ENCODE data around the gene C18orf63. TPM values are rescaled to one million over a fixed set of nuclear protein-coding genes. Genes with fewer than 3 reads are reported as not detected.

Gene C18orf63
- total RNA-seq, 1 donor from 2014 or later: not detected

DNA sequence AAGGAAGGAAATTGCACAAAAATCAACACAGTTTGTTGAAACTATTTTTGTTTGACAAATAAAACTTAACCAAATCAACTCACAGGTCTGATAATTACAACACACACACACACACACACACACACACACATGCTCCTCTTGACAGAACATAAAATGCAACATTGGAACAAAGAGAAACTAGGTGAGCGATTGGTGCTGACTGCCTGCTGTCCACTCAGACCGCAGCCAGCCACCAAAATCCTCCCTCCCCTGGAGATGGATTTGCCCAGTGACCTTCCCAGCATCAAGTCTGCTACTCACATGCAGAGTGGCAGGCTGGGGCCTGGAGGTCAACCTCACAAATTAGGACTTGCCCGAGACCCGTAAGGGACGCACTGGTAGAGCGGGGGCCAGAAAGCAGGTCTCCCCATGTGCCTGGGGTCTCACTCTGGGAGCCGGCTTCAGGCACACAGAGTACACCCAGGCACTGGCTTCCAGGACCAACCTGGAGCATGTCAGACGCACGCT, 80.1 kb downstream of the C18orf63 start:
- no peaks in the 10 kb centered on the region for H3K4me1 Mint-ChIP-seq
- peaks cover 7% of the 10 kb centered on the region for H3K27me3 Mint-ChIP-seq (ENCODE audit: low read depth)
- H3K36me3 Mint-ChIP-seq (ENCODE audit: low read depth): no peaks in the 10 kb centered on the region
- H3K9me3 Mint-ChIP-seq: no peaks in the 10 kb centered on the region
- TF ChIP-seq, protein P1, sequence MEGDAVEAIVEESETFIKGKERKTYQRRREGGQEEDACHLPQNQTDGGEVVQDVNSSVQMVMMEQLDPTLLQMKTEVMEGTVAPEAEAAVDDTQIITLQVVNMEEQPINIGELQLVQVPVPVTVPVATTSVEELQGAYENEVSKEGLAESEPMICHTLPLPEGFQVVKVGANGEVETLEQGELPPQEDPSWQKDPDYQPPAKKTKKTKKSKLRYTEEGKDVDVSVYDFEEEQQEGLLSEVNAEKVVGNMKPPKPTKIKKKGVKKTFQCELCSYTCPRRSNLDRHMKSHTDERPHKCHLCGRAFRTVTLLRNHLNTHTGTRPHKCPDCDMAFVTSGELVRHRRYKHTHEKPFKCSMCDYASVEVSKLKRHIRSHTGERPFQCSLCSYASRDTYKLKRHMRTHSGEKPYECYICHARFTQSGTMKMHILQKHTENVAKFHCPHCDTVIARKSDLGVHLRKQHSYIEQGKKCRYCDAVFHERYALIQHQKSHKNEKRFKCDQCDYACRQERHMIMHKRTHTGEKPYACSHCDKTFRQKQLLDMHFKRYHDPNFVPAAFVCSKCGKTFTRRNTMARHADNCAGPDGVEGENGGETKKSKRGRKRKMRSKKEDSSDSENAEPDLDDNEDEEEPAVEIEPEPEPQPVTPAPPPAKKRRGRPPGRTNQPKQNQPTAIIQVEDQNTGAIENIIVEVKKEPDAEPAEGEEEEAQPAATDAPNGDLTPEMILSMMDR (conservative IDR thresholded peaks at IDR 0.05): no peak
- no peak overlapping the region for H3K4me3 Mint-ChIP-seq
- DNase-seq (ENCODE audit: low read depth, low spot score): no peak
- no peak overlapping the region for H3K27ac Mint-ChIP-seq (ENCODE audit: unreplicated experiment)

DNA sequence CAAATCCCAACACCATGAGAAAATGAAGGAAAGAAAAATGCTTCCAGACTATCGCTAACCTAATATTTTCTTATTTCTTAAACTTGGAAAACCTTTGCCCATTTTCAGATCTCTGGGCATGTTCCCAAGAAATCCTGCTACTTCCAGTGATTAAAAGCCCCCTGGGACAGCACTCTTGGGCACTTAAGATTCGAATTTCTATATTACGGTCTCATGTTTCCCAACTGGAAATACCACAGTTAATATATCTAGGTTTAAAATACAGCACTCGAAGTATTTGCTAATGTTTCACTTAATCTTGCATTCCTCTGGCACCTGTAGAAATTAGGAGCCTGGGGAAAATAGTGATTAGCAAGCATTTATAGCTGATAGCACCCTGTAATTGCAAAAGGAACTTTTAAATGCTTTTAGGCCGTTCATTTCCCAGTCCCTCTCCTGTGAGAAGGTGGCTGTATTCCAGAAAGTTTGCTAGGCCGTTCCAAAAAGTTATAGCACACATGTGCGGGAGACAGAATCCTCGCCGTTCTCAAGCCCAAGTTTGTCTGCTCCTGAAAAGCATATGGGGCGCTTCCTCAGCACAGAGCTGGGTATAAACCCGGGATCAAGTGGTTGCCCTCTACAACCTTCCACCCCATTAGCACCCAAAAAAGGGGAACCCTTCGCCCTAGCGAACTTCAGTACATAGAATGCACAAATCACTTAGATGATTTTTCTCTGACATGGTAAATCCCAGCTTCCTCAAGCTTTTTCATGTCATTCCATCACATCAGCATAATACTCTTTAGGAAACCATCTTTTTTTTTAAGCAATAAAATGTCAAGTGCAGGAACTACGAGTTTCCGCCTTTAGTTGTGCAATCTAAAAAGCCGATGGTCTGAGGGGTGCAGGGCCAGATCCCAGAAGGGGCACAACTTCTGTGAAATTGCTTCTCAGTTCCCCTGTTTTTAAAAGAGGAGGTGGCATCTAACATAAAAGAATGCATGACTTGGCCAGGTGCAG, 80.8 kb downstream of the C18orf63 start:
- peaks cover 7% of the 10 kb centered on the region for H3K27me3 Mint-ChIP-seq (ENCODE audit: low read depth)
- no peaks in the 10 kb centered on the region for H3K36me3 Mint-ChIP-seq (ENCODE audit: low read depth)
- H3K4me1 Mint-ChIP-seq: no peaks in the 10 kb centered on the region
- H3K4me3 Mint-ChIP-seq: no peak overlapping the region
- H3K27ac Mint-ChIP-seq (ENCODE audit: unreplicated experiment): no peak overlapping the region
- H3K9me3 Mint-ChIP-seq: no peaks in the 10 kb centered on the region
- no peak for DNase-seq (ENCODE audit: low read depth, low spot score)
- TF ChIP-seq, protein P1 (conservative IDR thresholded peaks at IDR 0.05): no peak

DNA sequence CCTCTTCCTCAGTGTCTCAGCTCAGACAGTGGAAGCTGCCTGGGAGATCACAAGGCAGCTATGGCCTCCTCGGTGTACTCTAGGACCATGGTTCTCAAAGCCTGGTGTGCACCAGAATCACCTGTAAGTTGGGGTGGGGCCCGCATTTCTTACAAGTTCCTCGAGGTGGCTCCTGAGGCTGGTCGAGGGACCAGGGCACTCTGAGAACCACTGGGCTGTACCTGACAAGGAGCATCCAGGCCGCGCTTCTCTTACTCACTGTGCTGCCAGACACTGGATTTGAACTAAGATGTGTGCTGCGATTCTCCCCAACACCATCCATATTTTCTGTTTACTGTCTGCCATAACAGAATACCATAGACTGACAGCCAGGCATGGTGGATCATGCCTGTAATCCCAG, 81.9 kb downstream of the C18orf63 start:
- H3K27me3 Mint-ChIP-seq (ENCODE audit: low read depth): peaks cover 7% of the 10 kb centered on the region
- no peak overlapping the region for H3K27ac Mint-ChIP-seq (ENCODE audit: unreplicated experiment)
- H3K9me3 Mint-ChIP-seq: no peaks in the 10 kb centered on the region
- H3K4me3 Mint-ChIP-seq: no peak overlapping the region
- TF ChIP-seq, protein P1 (conservative IDR thresholded peaks at IDR 0.05): no peak
- no peaks in the 10 kb centered on the region for H3K4me1 Mint-ChIP-seq
- no peak for DNase-seq (ENCODE audit: low read depth, low spot score)
- no peaks in the 10 kb centered on the region for H3K36me3 Mint-ChIP-seq (ENCODE audit: low read depth)

DNA sequence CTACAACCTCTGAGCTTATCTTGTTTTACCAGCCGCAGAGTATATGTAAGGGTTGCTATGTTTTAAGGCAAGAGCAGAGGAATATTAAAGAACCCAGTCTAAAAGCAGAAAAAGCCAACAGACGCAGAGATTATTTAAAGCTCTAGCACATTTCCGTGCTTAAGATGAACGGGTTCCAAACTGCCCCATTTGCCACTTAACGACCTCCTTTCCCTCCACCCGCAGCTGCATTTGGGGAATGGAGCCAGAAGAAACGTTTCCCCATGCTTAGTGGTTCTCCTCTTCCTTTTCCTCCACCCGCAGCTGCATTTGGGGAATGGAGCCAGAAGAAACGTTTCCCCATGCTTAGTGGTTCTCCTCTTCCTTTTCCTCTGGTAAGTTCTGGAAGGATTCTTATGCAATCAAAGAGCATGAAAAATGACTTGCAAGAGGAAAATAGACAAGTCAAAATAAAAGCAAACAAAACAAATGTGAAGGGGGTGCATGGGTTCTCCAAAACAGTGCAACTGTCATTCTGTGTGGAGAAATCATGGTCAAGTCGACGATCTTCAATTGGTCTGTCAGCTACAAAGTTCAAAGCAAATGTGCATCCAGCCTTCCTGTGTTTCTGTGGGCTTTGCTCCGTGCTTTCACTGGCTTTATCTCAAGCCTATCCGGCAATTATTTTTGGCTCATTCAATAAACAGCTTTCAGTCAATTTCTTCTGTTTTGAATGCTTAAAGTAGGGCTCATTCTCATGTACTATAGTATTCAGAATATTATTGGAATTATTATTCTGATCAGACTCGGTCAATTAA, 83.7 kb downstream of the C18orf63 start:
- Mint-ChIP-seq H3K4me1 (no peaks in the 10 kb centered on the region), H3K9me3 (no peaks in the 10 kb centered on the region), H3K27me3 (ENCODE audit: low read depth) (no peaks in the 10 kb centered on the region), H3K36me3 (ENCODE audit: low read depth) (no peaks in the 10 kb centered on the region), H3K27ac (ENCODE audit: unreplicated experiment) (no peak overlapping the region), H3K4me3 (no peak overlapping the region)
- no peak for DNase-seq (ENCODE audit: low read depth, low spot score)
- TF ChIP-seq, protein P1 (conservative IDR thresholded peaks at IDR 0.05): no peak

DNA sequence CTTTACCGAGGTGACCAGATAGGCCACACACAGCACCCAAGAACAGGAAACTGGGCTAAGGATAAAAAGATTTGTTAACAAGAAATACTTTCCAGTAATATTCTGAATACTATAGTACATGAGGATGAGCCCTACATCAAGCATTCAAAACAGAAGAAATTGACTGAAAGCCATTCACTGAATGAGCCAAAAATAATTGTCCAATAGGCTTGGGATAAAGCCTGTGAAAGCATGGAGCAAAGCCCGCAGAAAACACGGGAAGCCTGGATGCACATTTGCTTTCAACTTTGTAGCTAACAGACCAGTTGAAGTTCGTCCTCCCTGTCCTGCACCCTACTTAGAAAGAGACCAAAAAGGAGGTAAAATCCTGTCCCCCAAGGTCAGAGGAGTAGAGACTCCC, 85.2 kb downstream of the C18orf63 start:
- Mint-ChIP-seq H3K36me3 (ENCODE audit: low read depth) (no peaks in the 10 kb centered on the region), H3K27me3 (ENCODE audit: low read depth) (no peaks in the 10 kb centered on the region), H3K9me3 (no peaks in the 10 kb centered on the region), H3K4me3 (no peak overlapping the region), H3K27ac (ENCODE audit: unreplicated experiment) (no peak overlapping the region), H3K4me1 (no peaks in the 10 kb centered on the region)
- TF ChIP-seq, protein P1 (conservative IDR thresholded peaks at IDR 0.05): no peak
- no peak for DNase-seq (ENCODE audit: low read depth, low spot score)

Data from neural crest cell (in vitro differentiated cells).